ENCODE measurements around the gene WDR5. TPM values are rescaled to one million over a fixed set of nuclear protein-coding genes. Genes with fewer than 3 reads are reported as not detected.

The WDR5 gene
- total and polyA plus RNA-seq, 4 donors, result 15.7 to 27.3 (median 21.6) TPM

DNA sequence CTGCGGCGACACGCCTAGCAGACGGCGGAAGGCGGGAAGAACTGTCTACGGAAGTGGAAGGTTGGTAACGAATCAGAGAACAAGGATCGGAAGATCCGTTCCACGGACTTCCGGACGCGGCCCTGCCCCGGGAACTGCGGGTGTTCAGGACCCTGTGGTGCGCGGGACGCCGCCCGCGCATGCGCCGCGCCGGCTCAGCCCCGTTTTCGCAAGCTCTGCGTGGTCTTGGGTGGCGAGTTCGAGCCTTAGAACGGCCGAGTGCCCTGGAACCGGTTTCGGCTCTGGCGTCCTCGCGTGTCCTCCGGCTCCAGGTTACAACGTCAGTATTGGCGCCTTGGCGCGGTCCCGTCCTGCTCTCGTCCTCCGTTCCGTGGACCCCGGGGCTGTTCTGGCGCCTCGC is 29.0 kb downstream of the WDR5 start:
- Histone ChIP-seq H3K9me3 (ENCODE audit: control insufficient read depth in 4 of 4, insufficient read depth in 3 of 4, low read length in 3 of 4) (no peaks in the 10 kb centered on the region), H3K27ac (ENCODE audit: low read depth in 1 of 2, low read length in 1 of 2) (no peak overlapping the region), H3K9ac (ENCODE audit: insufficient read depth in 1 of 2, low read length in 2 of 2) (no peak overlapping the region), H3K4me3 (no peak overlapping the region), H3K4me1 (ENCODE audit: control insufficient read depth in 5 of 5, insufficient read depth in 5 of 5, low read length in 5 of 5) (peaks cover 0 to 8% (median 0%) of the 10 kb centered on the region in 5 donors), H3K27me3 (ENCODE audit: control insufficient read depth in 3 of 3, insufficient read depth in 3 of 3, low read length in 2 of 3) (no peaks in the 10 kb centered on the region), H3K36me3 (ENCODE audit: control insufficient read depth in 4 of 4, insufficient read depth in 4 of 4, low read length in 4 of 4) (peaks cover 0 to 3% (median 0%) of the 10 kb centered on the region in 4 donors)
- no peak for DNase-seq
- no peak for ATAC-seq (ENCODE audit: insufficient read depth, low FRiP score)
- TF ChIP-seq, protein P1, sequence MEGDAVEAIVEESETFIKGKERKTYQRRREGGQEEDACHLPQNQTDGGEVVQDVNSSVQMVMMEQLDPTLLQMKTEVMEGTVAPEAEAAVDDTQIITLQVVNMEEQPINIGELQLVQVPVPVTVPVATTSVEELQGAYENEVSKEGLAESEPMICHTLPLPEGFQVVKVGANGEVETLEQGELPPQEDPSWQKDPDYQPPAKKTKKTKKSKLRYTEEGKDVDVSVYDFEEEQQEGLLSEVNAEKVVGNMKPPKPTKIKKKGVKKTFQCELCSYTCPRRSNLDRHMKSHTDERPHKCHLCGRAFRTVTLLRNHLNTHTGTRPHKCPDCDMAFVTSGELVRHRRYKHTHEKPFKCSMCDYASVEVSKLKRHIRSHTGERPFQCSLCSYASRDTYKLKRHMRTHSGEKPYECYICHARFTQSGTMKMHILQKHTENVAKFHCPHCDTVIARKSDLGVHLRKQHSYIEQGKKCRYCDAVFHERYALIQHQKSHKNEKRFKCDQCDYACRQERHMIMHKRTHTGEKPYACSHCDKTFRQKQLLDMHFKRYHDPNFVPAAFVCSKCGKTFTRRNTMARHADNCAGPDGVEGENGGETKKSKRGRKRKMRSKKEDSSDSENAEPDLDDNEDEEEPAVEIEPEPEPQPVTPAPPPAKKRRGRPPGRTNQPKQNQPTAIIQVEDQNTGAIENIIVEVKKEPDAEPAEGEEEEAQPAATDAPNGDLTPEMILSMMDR (IDR thresholded peaks at IDR 0.05; ENCODE audit: control extremely low read depth, extremely low read depth), result no peak
- WGBS, 2 donors, result 0% methylated on average over 41 to 50 of the region's 50 CpGs

DNA sequence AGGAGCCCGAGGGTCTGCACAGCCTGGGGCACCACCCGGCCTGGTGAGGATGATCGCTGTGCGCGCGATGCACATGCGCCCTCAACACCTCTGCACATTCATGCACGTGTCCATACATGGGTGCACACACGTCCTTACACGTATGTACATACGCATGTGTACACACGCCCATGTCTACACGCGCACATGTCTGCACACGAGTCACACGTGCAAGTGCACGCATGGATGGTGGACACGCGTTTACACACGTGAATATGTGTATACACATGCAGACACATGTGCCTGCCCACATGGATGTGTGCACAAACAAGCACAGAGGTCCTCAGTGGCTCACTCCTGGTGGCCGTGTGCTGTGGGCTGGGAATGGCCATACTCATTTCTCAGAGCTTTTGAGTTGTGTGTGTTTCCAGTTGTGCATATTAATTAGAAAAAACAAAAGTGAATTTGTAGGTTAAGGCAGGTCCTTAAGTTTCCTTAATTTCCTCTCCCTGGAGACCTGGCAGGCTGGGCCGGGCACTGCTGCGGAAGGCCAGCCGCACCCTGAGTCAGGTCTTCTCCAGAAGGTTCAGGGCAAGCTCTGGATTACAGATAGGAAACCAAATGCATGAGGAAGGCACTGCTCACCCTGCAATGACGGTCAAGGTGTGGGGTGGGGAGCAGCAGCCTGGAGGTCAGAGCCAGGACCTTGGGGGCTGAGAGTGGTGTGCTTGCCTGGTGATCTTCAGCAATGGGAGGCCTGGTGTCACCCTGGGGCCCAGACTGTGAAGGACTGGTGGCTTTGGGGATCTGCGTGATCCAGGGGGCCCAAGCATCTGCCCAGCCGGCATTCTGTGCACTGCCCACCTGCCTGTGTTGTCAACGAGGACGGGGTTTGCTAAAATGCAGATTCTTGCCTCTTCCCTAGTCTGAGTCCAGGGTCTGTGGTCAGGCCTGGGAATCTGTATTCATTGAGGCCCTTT is 29.8 kb downstream of the WDR5 start:
- WGBS, 2 donors, result 46 to 48% methylated on average over 29 of the region's 29 CpGs
- ATAC-seq (ENCODE audit: insufficient read depth, low FRiP score) (no peak), DNase-seq (peak in 2 of 3 donors; percentile 32 to 35)
- Histone ChIP-seq H3K4me3 (no peak overlapping the region), H3K4me1 (ENCODE audit: control insufficient read depth in 5 of 5, insufficient read depth in 5 of 5, low read length in 5 of 5) (peaks cover 0 to 8% (median 0%) of the 10 kb centered on the region in 5 donors), H3K27ac (ENCODE audit: low read depth in 1 of 2, low read length in 1 of 2) (peak overlapping the region in 1 of 2 donors; percentile 11), H3K9me3 (ENCODE audit: control insufficient read depth in 4 of 4, insufficient read depth in 3 of 4, low read length in 3 of 4) (no peaks in the 10 kb centered on the region), H3K9ac (ENCODE audit: insufficient read depth in 1 of 2, low read length in 2 of 2) (peak overlapping the region in 1 of 2 donors; percentile 18), H3K27me3 (ENCODE audit: control insufficient read depth in 3 of 3, insufficient read depth in 3 of 3, low read length in 2 of 3) (no peaks in the 10 kb centered on the region), H3K36me3 (ENCODE audit: control insufficient read depth in 4 of 4, insufficient read depth in 4 of 4, low read length in 4 of 4) (no peaks in the 10 kb centered on the region)
- TF ChIP-seq, protein P1 (IDR thresholded peaks at IDR 0.05; ENCODE audit: control extremely low read depth, extremely low read depth), result no peak

GRCh38 chr9:134166374-134166773 is 30.5 kb downstream of the WDR5 start:
- ATAC-seq (ENCODE audit: insufficient read depth, low FRiP score), result no peak
- no peak overlapping the region for H3K27ac ChIP-seq (ENCODE audit: low read depth in 1 of 2, low read length in 1 of 2)
- H3K36me3 ChIP-seq (ENCODE audit: control insufficient read depth in 4 of 4, insufficient read depth in 4 of 4, low read length in 4 of 4), result no peaks in the 10 kb centered on the region
- no peak overlapping the region for H3K4me3 ChIP-seq
- H3K9me3 ChIP-seq (ENCODE audit: control insufficient read depth in 4 of 4, insufficient read depth in 3 of 4, low read length in 3 of 4), result no peaks in the 10 kb centered on the region
- H3K27me3 ChIP-seq (ENCODE audit: control insufficient read depth in 3 of 3, insufficient read depth in 3 of 3, low read length in 2 of 3), result no peaks in the 10 kb centered on the region
- H3K4me1 ChIP-seq (ENCODE audit: control insufficient read depth in 5 of 5, insufficient read depth in 5 of 5, low read length in 5 of 5), result peaks cover 0 to 8% (median 0%) of the 10 kb centered on the region in 5 donors
- TF ChIP-seq, protein P1 (IDR thresholded peaks at IDR 0.05; ENCODE audit: control extremely low read depth, extremely low read depth), result no peak
- 96 to 99% methylated on average over 13 of the region's 13 CpGs for WGBS, 2 donors
- DNase-seq, result no peak
- H3K9ac ChIP-seq (ENCODE audit: insufficient read depth in 1 of 2, low read length in 2 of 2), result no peak overlapping the region
